ENCODE measurements around the gene OPCML.

OPCML gene

GRCh38 chr11:132658696-132659095 is 873.6 kb downstream of the OPCML start:
- H3K9me3 ChIP-seq (ENCODE audit: control insufficient read depth, insufficient read depth, low read length) = no peaks in the 10 kb centered on the region

GRCh38 chr11:132658004-132658403 is 874.3 kb downstream of the OPCML start:
- Histone ChIP-seq H3K36me3 (ENCODE audit: insufficient read depth, low read length) (no peaks in the 10 kb centered on the region), H3K4me1 (ENCODE audit: insufficient read depth, low read length) (no peaks in the 10 kb centered on the region), H3K9me3 (ENCODE audit: control insufficient read depth, insufficient read depth, low read length) (no peaks in the 10 kb centered on the region), H3K9ac (ENCODE audit: low read depth, low read length) (no peak overlapping the region)

More at GRCh38 chr11:132658696-132659095, 873.6 kb downstream of the OPCML start:
- H3K4me1 ChIP-seq (ENCODE audit: insufficient read depth, low read length) = no peaks in the 10 kb centered on the region
- no peak overlapping the region for H3K9ac ChIP-seq (ENCODE audit: low read depth, low read length)
- H3K36me3 ChIP-seq (ENCODE audit: insufficient read depth, low read length) = no peaks in the 10 kb centered on the region

GRCh38 chr11:132655187-132655855 is 877.0 kb downstream of the OPCML start:
- no peak overlapping the region for H3K9ac ChIP-seq (ENCODE audit: low read depth, low read length)
- no peaks in the 10 kb centered on the region for H3K36me3 ChIP-seq (ENCODE audit: insufficient read depth, low read length)
- no peaks in the 10 kb centered on the region for H3K9me3 ChIP-seq (ENCODE audit: control insufficient read depth, insufficient read depth, low read length)
- H3K4me1 ChIP-seq (ENCODE audit: insufficient read depth, low read length) = no peaks in the 10 kb centered on the region

GRCh38 chr11:132653237-132653636 is 879.1 kb downstream of the OPCML start:
- Histone ChIP-seq H3K9ac (ENCODE audit: low read depth, low read length) (no peak overlapping the region), H3K9me3 (ENCODE audit: control insufficient read depth, insufficient read depth, low read length) (no peaks in the 10 kb centered on the region), H3K4me1 (ENCODE audit: insufficient read depth, low read length) (no peaks in the 10 kb centered on the region), H3K36me3 (ENCODE audit: insufficient read depth, low read length) (no peaks in the 10 kb centered on the region)

DNA sequence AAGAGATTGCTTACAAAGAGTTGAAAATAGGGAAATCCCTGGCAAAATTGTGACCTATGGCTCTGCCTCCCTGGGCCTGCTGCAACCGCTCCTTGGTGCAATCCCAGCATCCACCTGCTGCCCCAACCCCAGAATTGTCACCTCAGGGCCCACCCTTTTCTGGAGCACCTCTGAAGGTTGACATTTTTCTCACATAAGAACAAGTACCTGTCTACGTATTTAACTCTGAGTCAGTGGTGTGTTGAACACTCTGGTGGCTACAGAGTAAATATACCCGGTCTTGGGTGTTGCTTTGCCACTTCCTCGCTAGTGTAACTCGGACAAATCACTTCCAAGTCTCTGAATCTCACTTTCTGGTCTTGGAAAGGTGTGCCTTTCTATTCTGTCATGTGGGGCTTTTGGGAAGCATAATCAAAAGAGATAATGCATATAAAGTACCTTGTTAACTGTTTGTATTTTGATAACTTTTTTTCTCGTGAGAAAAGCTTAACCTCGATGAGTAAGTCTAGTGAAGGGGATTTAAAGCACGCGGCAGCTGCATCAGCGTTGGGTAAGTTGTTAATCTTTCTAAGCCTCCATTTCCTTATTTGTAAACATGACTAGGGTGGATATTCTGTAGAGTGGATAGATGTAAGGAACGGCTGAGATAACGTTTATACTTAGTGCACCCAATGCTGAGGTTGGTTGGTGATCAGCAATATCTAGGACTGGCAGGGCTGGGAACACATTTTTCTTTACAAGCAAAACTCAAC is 881.2 kb downstream of the OPCML start:
- H3K4me1 ChIP-seq (ENCODE audit: insufficient read depth, low read length) = no peaks in the 10 kb centered on the region
- H3K9me3 ChIP-seq (ENCODE audit: control insufficient read depth, insufficient read depth, low read length) = no peaks in the 10 kb centered on the region
- H3K36me3 ChIP-seq (ENCODE audit: insufficient read depth, low read length) = no peaks in the 10 kb centered on the region
- H3K9ac ChIP-seq (ENCODE audit: low read depth, low read length) = no peak overlapping the region

DNA sequence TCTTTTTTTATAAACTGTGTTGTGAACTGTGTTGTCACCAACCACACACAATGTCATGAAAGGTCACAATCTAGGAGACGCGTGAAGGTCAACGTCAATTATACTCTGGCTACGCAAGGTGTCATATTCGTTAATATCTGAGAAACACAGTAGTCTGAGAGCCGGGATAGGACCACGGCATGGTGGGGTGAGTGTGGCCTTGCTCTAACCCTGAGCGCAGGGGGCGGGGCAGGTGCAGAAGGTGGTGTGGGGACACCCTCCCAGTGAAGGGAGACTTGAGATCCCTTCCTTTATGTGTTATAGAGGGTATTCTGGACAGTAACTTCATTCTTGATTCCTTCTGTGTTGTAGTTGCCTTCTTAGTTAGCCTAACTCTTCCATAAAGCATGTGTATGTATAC is 883.0 kb downstream of the OPCML start:
- no peaks in the 10 kb centered on the region for H3K9me3 ChIP-seq (ENCODE audit: control insufficient read depth, insufficient read depth, low read length)
- H3K36me3 ChIP-seq (ENCODE audit: insufficient read depth, low read length) = no peaks in the 10 kb centered on the region
- H3K4me1 ChIP-seq (ENCODE audit: insufficient read depth, low read length) = no peaks in the 10 kb centered on the region
- no peak overlapping the region for H3K9ac ChIP-seq (ENCODE audit: low read depth, low read length)

DNA sequence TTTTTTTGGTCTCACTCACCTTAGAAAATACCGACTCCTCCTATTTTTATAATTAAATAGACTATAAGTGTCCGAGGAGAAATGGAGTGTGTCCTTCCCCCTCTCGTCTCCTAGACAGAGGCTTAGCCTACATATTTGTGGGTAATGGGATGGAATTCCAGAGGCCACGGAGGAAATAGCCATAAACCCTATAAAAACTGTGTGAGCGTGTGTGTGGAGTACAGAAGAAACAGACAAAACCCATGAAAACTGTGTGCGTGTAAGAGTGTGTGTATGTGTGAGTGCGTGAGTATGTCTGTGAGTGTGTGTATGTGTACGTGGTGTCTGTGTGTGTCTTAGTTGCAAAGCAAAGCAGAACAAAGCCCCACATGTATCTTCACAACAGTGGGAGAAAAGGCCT is 883.5 kb downstream of the OPCML start:
- no peaks in the 10 kb centered on the region for H3K36me3 ChIP-seq (ENCODE audit: insufficient read depth, low read length)
- no peak overlapping the region for H3K9ac ChIP-seq (ENCODE audit: low read depth, low read length)
- no peaks in the 10 kb centered on the region for H3K4me1 ChIP-seq (ENCODE audit: insufficient read depth, low read length)
- H3K9me3 ChIP-seq (ENCODE audit: control insufficient read depth, insufficient read depth, low read length) = no peaks in the 10 kb centered on the region

GRCh38 chr11:132646890-132647289 is 885.4 kb downstream of the OPCML start:
- Histone ChIP-seq H3K4me1 (ENCODE audit: insufficient read depth, low read length) (no peaks in the 10 kb centered on the region), H3K36me3 (ENCODE audit: insufficient read depth, low read length) (no peaks in the 10 kb centered on the region), H3K9ac (ENCODE audit: low read depth, low read length) (no peak overlapping the region), H3K9me3 (ENCODE audit: control insufficient read depth, insufficient read depth, low read length) (no peaks in the 10 kb centered on the region)

- Histone ChIP-seq H3K9ac (ENCODE audit: low read depth, low read length) (no peak overlapping the region), H3K4me1 (ENCODE audit: insufficient read depth, low read length) (peaks cover 3% of the 10 kb centered on the region; the same call in 1 of the 2 replicates), H3K9me3 (ENCODE audit: control insufficient read depth, insufficient read depth, low read length) (no peaks in the 10 kb centered on the region), H3K36me3 (ENCODE audit: insufficient read depth, low read length) (no peaks in the 10 kb centered on the region)
Observed at GRCh38 chr11:132644520-132645239, 887.6 kb downstream of the OPCML start.

GRCh38 chr11:132643239-132643638 is 889.1 kb downstream of the OPCML start:
- Histone ChIP-seq H3K9me3 (ENCODE audit: control insufficient read depth, insufficient read depth, low read length) (no peaks in the 10 kb centered on the region), H3K4me1 (ENCODE audit: insufficient read depth, low read length) (peaks cover 9% of the 10 kb centered on the region; the same call in 1 of the 2 replicates), H3K9ac (ENCODE audit: low read depth, low read length) (no peak overlapping the region), H3K36me3 (ENCODE audit: insufficient read depth, low read length) (no peaks in the 10 kb centered on the region)

- Histone ChIP-seq H3K9me3 (ENCODE audit: control insufficient read depth, insufficient read depth, low read length) (no peaks in the 10 kb centered on the region), H3K4me1 (ENCODE audit: insufficient read depth, low read length) (peaks cover 9% of the 10 kb centered on the region; the same call in 1 of the 2 replicates), H3K9ac (ENCODE audit: low read depth, low read length) (no peak overlapping the region), H3K36me3 (ENCODE audit: insufficient read depth, low read length) (no peaks in the 10 kb centered on the region)
Observed at GRCh38 chr11:132640952-132641351, 891.3 kb downstream of the OPCML start.

GRCh38 chr11:132639986-132640385 is 892.3 kb downstream of the OPCML start:
- Histone ChIP-seq H3K9me3 (ENCODE audit: control insufficient read depth, insufficient read depth, low read length) (no peaks in the 10 kb centered on the region), H3K36me3 (ENCODE audit: insufficient read depth, low read length) (no peaks in the 10 kb centered on the region), H3K4me1 (ENCODE audit: insufficient read depth, low read length) (peaks cover 9% of the 10 kb centered on the region; the same call in 1 of the 2 replicates), H3K9ac (ENCODE audit: low read depth, low read length) (no peak overlapping the region)

- Histone ChIP-seq H3K4me1 (ENCODE audit: insufficient read depth, low read length) (peaks cover 9% of the 10 kb centered on the region; the same call in 1 of the 2 replicates), H3K9ac (ENCODE audit: low read depth, low read length) (no peak overlapping the region), H3K9me3 (ENCODE audit: control insufficient read depth, insufficient read depth, low read length) (no peaks in the 10 kb centered on the region), H3K36me3 (ENCODE audit: insufficient read depth, low read length) (no peaks in the 10 kb centered on the region)
Observed at GRCh38 chr11:132639403-132639802, 892.9 kb downstream of the OPCML start.

DNA sequence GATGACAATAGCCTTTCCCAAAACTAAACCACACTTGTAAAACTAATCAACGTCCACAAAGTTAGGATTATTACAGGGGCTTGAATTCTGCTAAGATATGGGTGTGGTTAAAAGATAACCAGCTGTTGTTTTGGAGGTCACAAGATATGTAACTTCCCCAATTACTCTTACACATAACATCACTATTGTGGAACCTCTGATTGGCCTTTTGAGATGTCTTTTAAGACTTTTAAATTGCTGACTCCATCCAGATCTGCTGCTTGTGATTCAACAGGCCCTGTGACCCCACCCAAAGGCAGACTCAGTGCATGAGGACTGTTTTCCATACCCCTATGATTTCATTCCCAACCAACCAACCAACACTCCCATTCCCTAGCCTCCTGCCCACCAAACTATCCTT is 893.9 kb downstream of the OPCML start:
- Histone ChIP-seq H3K9ac (ENCODE audit: low read depth, low read length) (no peak overlapping the region), H3K9me3 (ENCODE audit: control insufficient read depth, insufficient read depth, low read length) (no peaks in the 10 kb centered on the region), H3K36me3 (ENCODE audit: insufficient read depth, low read length) (no peaks in the 10 kb centered on the region), H3K4me1 (ENCODE audit: insufficient read depth, low read length) (peaks cover 9% of the 10 kb centered on the region; the same call in 1 of the 2 replicates)
